ENCODE data around the gene ZC3H8.

Gene ZC3H8

DNA sequence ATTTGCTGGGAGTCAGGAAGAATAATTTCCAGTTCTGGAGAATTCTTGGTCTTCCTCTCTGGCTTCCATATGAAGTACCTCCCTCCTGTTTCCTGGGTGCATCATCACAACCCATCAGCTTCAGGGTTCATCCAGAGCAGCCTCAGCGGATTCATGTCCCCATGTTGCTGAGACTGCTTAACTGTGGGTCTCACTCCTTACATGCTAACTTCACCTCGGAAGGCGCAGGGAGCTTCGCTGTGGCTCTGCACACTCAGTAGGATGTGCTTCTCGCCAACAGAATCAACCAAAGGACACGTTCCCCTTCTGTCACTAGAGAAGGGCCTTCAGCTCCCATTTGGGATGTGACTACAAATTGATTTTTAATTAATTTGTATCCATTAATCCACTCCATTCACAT, 92.5 kb downstream of the ZC3H8 start:
- DNase-seq = no peak
